Measurements from ENCODE around the gene SPON1.

SPON1 gene

GRCh38 chr11:14110629-14111028 lies 148.1 kb downstream of the SPON1 start:
- H3K27me3 ChIP-seq (replicated peaks): no peaks in the 10 kb centered on the region
- no peaks in the 10 kb centered on the region for H3K36me3 ChIP-seq (replicated peaks)
- TF ChIP-seq CTCF (IDR thresholded peaks at IDR 0.05; ENCODE audit: low read depth, low read length, missing control alignments): no peak
- DNase-seq: no peak
- H3K4me3 ChIP-seq (ENCODE audit: low read depth, low read length): no peak overlapping the region
- no peak overlapping the region for H3K27ac ChIP-seq
- in situ Hi-C loops (cut with HindIII; ENCODE audit: low pct_ligation_motif_present, low sequenced_read_pairs): no loop called here

GRCh38 chr11:14111496-14111895 lies 149.0 kb downstream of the SPON1 start:
- in situ Hi-C loops (cut with HindIII; ENCODE audit: low pct_ligation_motif_present, low sequenced_read_pairs): no loop called here
- Histone ChIP-seq H3K27ac (no peak overlapping the region), H3K4me3 (ENCODE audit: low read depth, low read length) (no peak overlapping the region), H3K27me3 (replicated peaks) (no peaks in the 10 kb centered on the region), H3K36me3 (replicated peaks) (no peaks in the 10 kb centered on the region)
- no peak for DNase-seq
- TF ChIP-seq CTCF (IDR thresholded peaks at IDR 0.05; ENCODE audit: low read depth, low read length, missing control alignments): no peak

- TF ChIP-seq CTCF (IDR thresholded peaks at IDR 0.05; ENCODE audit: low read depth, low read length, missing control alignments): no peak
- H3K4me3 ChIP-seq (ENCODE audit: low read depth, low read length): no peak overlapping the region
- no peak for DNase-seq
- no peaks in the 10 kb centered on the region for H3K36me3 ChIP-seq (replicated peaks)
- no peak overlapping the region for H3K27ac ChIP-seq
- in situ Hi-C loops (cut with HindIII; ENCODE audit: low pct_ligation_motif_present, low sequenced_read_pairs): no loop called here
- H3K27me3 ChIP-seq (replicated peaks): no peaks in the 10 kb centered on the region
Observed at GRCh38 chr11:14112721-14113120, 150.2 kb downstream of the SPON1 start.

- H3K4me3 ChIP-seq (ENCODE audit: low read depth, low read length): no peak overlapping the region
- in situ Hi-C loops (cut with HindIII; ENCODE audit: low pct_ligation_motif_present, low sequenced_read_pairs): no loop called here
- no peak for TF ChIP-seq CTCF (IDR thresholded peaks at IDR 0.05; ENCODE audit: low read depth, low read length, missing control alignments)
Observed at GRCh38 chr11:14114269-14114668, 151.7 kb downstream of the SPON1 start.

GRCh38 chr11:14114786-14115185 lies 152.3 kb downstream of the SPON1 start:
- Histone ChIP-seq H3K4me3 (ENCODE audit: low read depth, low read length) (no peak overlapping the region), H3K36me3 (replicated peaks) (no peaks in the 10 kb centered on the region), H3K27ac (no peak overlapping the region), H3K27me3 (replicated peaks) (no peaks in the 10 kb centered on the region)
- in situ Hi-C loops (cut with HindIII; ENCODE audit: low pct_ligation_motif_present, low sequenced_read_pairs): no loop called here
- TF ChIP-seq CTCF (IDR thresholded peaks at IDR 0.05; ENCODE audit: low read depth, low read length, missing control alignments): no peak
- no peak for DNase-seq

More at GRCh38 chr11:14114269-14114668, 151.7 kb downstream of the SPON1 start:
- DNase-seq: no peak
- Histone ChIP-seq H3K36me3 (replicated peaks) (no peaks in the 10 kb centered on the region), H3K27ac (no peak overlapping the region), H3K27me3 (replicated peaks) (no peaks in the 10 kb centered on the region)

- no peak overlapping the region for H3K4me3 ChIP-seq (ENCODE audit: low read depth, low read length)
- in situ Hi-C loops (cut with HindIII; ENCODE audit: low pct_ligation_motif_present, low sequenced_read_pairs): no loop called here
- no peaks in the 10 kb centered on the region for H3K27me3 ChIP-seq (replicated peaks)
- H3K36me3 ChIP-seq (replicated peaks): no peaks in the 10 kb centered on the region
- TF ChIP-seq CTCF (IDR thresholded peaks at IDR 0.05; ENCODE audit: low read depth, low read length, missing control alignments): no peak
- no peak for DNase-seq
- no peak overlapping the region for H3K27ac ChIP-seq
Observed at GRCh38 chr11:14117632-14118031, 155.1 kb downstream of the SPON1 start.
